Nephron progenitor cell (in vitro differentiated cells): ENCODE data around the gene CCDC88A.
"Not testable (repeated sequence)": the region's sequence is repeated elsewhere in the genome, so short reads cannot be mapped to it uniquely, and the experiment has no call there.

Experiments
- DNase-seq: peaks from one replicate; pipeline ENCODE4 v3.0.0; 2021
- H3K27ac Mint-ChIP-seq: 2 replicates; pipeline ENCODE4 v1.8.0; 2021; ENCODE audit warnings: mild to moderate bottlenecking, moderate library complexity, mixed read lengths
- H3K27me3 Mint-ChIP-seq: 2 replicates; pipeline ENCODE4 v1.8.0; 2021; ENCODE audit warnings: mild to moderate bottlenecking, low read depth, mixed read lengths; ENCODE audit not compliant: poor library complexity
- H3K36me3 Mint-ChIP-seq: 2 replicates; pipeline ENCODE4 v1.8.0; 2021; ENCODE audit warnings: low read depth, mixed read lengths
- H3K4me1 Mint-ChIP-seq: 2 replicates; pipeline ENCODE4 v1.8.0; 2021; ENCODE audit warnings: mixed read lengths
- H3K4me3 Mint-ChIP-seq: 2 replicates; pipeline ENCODE4 v1.8.0; 2021; ENCODE audit warnings: mild to moderate bottlenecking, moderate library complexity, mixed read lengths
- H3K9me3 Mint-ChIP-seq: 2 replicates; pipeline ENCODE4 v1.8.0; 2021; ENCODE audit warnings: mild to moderate bottlenecking, moderate library complexity, mixed read lengths
- TF ChIP-seq, protein P1 (sequence below): fragments of 200-600 bp; sonication (generic); IDR thresholded peaks from 2 replicates; pipeline ENCODE4 v1.5.0; 2021; ENCODE audit warnings: antibody characterized with exemption

The CCDC88A gene

DNA sequence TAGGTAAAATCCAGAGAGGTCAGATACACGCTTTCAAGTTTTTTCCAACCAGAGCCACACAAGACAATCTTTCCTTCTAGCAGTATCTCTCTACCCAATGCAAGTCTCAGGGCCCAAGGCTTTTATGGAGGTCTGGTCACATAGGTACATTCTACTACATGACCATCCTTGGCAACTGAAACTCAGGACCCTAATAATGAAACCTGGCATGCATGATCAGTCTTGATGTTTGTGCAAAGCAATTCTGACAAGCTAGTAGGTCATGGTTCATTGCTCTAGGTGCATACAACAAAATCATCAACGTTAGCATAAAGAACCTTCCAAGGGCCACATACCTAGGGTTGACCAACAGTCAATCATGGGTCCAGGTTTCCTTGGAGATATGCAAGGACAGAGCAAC lies 33.2 kb upstream of the CCDC88A start:
- TF ChIP-seq, protein P1, sequence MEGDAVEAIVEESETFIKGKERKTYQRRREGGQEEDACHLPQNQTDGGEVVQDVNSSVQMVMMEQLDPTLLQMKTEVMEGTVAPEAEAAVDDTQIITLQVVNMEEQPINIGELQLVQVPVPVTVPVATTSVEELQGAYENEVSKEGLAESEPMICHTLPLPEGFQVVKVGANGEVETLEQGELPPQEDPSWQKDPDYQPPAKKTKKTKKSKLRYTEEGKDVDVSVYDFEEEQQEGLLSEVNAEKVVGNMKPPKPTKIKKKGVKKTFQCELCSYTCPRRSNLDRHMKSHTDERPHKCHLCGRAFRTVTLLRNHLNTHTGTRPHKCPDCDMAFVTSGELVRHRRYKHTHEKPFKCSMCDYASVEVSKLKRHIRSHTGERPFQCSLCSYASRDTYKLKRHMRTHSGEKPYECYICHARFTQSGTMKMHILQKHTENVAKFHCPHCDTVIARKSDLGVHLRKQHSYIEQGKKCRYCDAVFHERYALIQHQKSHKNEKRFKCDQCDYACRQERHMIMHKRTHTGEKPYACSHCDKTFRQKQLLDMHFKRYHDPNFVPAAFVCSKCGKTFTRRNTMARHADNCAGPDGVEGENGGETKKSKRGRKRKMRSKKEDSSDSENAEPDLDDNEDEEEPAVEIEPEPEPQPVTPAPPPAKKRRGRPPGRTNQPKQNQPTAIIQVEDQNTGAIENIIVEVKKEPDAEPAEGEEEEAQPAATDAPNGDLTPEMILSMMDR = no peak
- DNase-seq = no peak
- H3K9me3 Mint-ChIP-seq = no peaks in the 10 kb centered on the region

GRCh38 chr2:55451699-55452098 lies 32.0 kb upstream of the CCDC88A start:
- no peak for DNase-seq
- Mint-ChIP-seq H3K4me1 (no peaks in the 10 kb centered on the region), H3K27ac (no peak overlapping the region), H3K4me3 (no peak overlapping the region), H3K36me3 (no peaks in the 10 kb centered on the region), H3K27me3 (peaks cover 2% of the 10 kb centered on the region), H3K9me3 (no peaks in the 10 kb centered on the region)
- TF ChIP-seq, protein P1 = no peak

More for the DNA sequence above, 33.2 kb upstream of the CCDC88A start:
- Mint-ChIP-seq H3K27me3 (peaks cover 2% of the 10 kb centered on the region), H3K27ac (no peak overlapping the region), H3K4me3 (no peak overlapping the region), H3K4me1 (no peaks in the 10 kb centered on the region), H3K36me3 (no peaks in the 10 kb centered on the region)

GRCh38 chr2:55450014-55450413 lies 30.4 kb upstream of the CCDC88A start:
- not testable (repeated sequence) for H3K27ac Mint-ChIP-seq, H3K27me3 Mint-ChIP-seq, H3K4me3 Mint-ChIP-seq, DNase-seq, H3K36me3 Mint-ChIP-seq, H3K4me1 Mint-ChIP-seq, H3K9me3 Mint-ChIP-seq

- DNase-seq, H3K27me3 Mint-ChIP-seq, H3K4me3 Mint-ChIP-seq, H3K27ac Mint-ChIP-seq, H3K4me1 Mint-ChIP-seq, H3K36me3 Mint-ChIP-seq: not testable (repeated sequence)
- peaks cover 32% of the 10 kb centered on the region for H3K9me3 Mint-ChIP-seq
These were observed 22.5 kb upstream of the CCDC88A start for GRCh38 chr2:55442045-55442760.

- peaks cover 32% of the 10 kb centered on the region for H3K9me3 Mint-ChIP-seq
- TF ChIP-seq, protein P1 = no peak
- no peak overlapping the region for H3K27ac Mint-ChIP-seq
- no peaks in the 10 kb centered on the region for H3K36me3 Mint-ChIP-seq
- H3K4me3 Mint-ChIP-seq = no peak overlapping the region
- H3K4me1 Mint-ChIP-seq = no peaks in the 10 kb centered on the region
- H3K27me3 Mint-ChIP-seq = peaks cover 7% of the 10 kb centered on the region
- DNase-seq = no peak
These were observed 21.7 kb upstream of the CCDC88A start for GRCh38 chr2:55441280-55441892.

DNA sequence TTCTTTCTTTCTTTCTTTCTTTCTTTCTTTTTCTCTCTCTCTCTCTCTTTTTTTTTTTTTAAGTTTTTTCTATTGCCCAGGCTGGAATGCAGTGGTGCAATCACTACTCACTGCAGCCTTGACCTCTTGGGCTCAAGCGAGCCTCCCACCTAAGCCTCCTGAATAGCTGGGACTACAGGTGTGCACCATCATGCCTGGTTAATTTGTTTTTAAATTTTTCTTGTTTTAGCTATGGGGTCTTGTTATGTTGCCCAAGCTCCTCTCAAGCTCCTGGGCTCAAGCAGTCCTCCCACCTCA lies 19.4 kb upstream of the CCDC88A start:
- no peaks in the 10 kb centered on the region for H3K4me1 Mint-ChIP-seq
- no peak overlapping the region for H3K27ac Mint-ChIP-seq
- no peak overlapping the region for H3K4me3 Mint-ChIP-seq
- H3K36me3 Mint-ChIP-seq = no peaks in the 10 kb centered on the region
- H3K27me3 Mint-ChIP-seq = peaks cover 8% of the 10 kb centered on the region
- TF ChIP-seq, protein P1 = no peak
- no peak for DNase-seq
- H3K9me3 Mint-ChIP-seq = peaks cover 23% of the 10 kb centered on the region
